GM18508 (cell line): ENCODE data around the gene FMNL2.
A peak's percentile ranks its signal among the peaks of the same experiment; 100 is the strongest.

Experiments
- ATAC-seq: cut with Tn5 transposase; IDR thresholded peaks from one replicate; pipeline ENCODE4 v1.9.1; 2021; ENCODE audit warnings: moderate number of reproducible peaks; ENCODE audit not compliant: insufficient read depth, unreplicated experiment

FMNL2 gene

DNA sequence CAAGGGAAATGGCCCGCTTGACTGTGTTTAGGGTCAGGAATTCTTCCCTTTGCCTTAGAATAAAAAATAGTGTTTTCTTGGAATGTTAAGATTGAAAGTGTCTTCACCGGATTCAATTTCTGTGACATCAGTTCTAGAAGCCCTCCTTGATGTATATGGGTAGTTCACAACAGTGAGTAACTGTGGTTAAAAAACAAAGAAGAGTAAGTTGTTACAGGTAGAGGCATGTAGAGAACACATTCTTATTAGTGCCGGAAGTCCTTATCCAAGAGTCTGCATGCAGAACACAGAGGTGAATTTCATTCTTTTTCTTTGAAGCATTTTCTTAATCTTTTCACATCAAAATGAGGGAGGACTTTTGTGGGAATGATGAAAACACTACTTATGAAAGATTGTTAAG lies 105.5 kb downstream of the FMNL2 start:
- no peak for ATAC-seq

DNA sequence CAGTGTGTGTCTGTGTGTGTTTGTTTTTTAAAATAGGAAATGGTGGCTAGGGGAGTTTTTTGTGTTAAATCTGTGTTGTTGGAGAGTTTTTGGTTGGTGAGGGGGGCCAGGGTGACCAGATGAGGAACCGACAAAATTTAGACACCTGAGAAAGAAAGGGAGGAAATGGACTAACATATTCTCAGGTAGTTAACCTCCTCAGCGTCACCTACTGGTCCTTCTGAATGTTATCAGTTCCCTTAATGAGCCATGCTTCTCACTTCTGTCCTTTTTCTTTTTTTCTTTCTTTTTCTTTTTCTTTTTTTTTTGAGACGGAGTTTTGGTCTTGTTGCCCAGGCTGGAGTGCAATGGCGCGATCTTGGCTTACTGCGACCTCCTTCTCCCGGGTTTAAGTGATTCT lies 107.0 kb downstream of the FMNL2 start:
- ATAC-seq, result no peak

DNA sequence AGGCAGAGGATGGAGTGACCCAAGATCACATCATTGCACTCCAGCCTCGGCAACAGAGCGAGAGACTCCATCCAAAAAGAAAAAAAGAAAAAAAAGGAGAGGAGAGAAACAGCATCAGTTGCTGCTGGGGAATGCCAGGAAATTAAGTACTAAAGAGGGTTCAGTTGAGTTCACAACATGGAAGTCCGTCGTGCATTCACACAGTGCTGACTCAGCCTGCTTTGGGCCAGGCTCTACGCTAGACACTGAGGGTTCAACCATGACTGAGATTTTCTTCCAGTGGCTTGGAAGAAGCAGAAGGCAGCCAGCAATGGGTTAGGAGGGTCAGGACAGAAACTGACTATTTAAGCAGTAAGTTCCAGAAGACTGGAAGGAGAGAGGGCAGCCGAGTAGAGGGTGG lies 108.8 kb downstream of the FMNL2 start:
- no peak for ATAC-seq

DNA sequence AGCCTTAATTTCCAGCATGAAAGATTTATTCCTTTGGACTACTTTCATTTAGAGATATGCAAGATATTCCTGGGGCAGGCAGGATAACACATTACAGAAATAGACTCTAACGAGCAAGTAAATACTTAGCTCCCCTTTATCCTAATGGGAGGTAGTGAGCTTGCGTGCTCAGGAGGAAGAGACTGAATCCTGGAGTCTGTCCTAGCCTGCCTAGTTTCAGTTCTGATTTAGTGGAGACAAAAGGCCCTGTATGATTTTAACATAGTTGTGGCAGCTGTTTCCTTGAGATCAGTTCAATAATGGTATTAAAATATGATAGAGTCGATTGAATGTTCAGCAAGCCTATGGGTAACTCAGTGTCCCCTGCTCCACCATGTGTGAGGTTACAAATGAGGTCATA lies 109.5 kb downstream of the FMNL2 start:
- no peak for ATAC-seq

DNA sequence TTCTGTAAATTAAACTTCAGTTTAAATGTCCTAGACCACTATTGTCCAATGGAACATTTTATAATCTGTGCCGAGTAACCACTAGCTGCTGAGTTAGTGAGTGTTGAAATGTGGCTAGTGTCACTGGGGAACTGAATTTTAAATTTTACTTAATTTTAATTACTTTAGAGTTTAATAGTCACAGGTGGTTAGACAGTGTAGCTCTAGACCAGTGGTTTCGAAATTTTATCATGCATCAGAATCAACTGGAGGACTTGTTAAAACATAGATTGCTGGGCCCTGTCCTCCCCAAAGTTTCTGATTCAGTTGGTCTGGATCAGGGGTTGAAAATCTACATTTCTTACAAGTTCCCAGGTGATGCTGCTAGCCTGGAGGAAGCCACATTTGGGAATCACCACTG lies 110.4 kb downstream of the FMNL2 start:
- no peak for ATAC-seq

DNA sequence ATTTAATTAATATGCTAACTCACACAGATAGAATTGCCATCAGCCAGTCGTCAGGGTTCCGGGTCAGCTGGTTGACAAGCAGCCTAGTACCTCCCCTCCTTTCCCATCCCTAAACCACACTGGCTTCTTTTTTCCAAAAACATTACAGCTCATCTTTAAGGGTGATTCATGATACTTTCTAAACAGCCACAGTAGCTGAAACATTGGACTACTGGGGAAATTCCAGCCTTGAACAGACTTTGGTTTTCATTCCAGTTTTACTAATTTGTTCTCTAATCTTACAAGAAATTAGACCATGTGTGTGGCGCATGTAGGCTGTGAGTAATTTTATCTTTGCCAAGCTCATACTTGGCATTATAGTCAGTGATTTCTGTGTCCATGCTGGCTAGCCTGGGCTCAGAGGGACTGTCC lies 110.8 kb downstream of the FMNL2 start:
- peak; percentile 57 for ATAC-seq

DNA sequence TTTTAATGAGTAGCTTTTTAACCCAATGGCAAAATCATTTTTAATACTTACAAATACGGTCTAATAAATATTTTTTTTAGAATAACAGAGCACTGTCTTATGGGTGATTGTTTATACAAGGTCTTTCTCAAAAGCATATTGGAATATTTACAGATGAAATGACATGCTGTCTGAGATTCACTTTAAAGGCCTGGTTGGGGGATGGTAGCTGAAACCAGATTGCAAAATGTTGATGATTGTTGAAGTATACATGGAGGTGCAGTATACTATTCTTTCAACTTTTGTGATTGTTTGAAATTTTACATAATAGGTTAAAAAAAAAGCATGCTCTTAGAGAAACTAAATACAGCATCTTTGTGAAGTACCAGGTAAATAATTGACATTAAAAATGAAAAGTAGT lies 111.2 kb downstream of the FMNL2 start:
- ATAC-seq, result no peak

DNA sequence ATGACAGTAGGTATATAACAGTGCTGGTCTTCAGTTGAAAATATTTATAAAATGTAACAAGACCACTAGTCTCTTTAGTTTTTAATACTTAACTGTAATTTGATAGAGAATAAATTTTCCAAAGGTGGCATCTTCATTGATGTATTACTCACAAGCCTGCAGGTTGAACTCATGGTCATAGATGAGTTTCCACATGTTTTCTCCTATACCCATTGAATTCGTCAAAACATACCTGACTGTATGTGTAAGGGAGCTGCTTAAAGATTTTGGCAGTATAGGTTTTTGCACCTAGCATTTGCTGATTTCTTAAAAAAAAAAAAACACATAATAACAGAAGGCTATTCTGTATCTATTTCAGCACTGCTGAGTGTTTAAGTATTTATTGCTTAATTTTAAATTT lies 112.9 kb downstream of the FMNL2 start:
- ATAC-seq, result no peak

DNA sequence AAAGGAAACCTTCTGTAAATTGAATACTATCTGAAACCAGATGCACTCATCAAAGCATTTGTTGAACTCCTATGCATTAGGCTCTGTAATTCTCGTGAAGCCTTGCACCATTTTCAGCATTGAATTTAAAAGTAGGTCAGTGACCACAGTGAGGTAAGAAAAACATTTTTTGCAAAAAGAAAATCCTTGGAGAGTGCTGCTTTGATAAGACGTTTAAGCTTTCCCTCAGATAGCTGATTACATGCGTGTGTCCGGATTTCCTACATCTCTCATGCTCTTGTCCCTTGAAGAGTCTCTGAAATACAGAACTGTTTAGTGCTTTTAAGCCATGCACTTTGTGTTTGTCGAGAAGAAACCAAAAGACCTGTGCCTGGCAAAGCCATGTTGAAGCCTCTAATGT lies 113.6 kb downstream of the FMNL2 start:
- ATAC-seq, result no peak

DNA sequence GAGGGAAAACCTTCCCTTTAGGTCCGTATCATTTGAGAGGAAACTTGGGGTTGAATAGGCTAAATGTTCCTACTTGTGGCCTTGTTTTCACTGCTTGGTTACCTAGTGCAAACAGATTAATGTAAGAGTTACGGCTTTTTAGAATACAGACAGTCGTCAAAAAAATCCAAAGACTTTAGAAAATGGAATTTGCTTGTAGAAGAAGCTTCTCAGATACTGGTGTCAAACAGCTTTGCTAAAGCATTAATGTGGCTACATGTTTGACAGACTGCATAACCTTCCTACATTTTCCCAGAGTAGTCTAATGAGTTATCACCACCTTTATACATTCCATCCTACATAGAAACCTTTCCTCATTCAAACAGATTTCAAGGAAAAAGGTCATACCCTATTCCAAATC lies 114.6 kb downstream of the FMNL2 start:
- ATAC-seq, result no peak

DNA sequence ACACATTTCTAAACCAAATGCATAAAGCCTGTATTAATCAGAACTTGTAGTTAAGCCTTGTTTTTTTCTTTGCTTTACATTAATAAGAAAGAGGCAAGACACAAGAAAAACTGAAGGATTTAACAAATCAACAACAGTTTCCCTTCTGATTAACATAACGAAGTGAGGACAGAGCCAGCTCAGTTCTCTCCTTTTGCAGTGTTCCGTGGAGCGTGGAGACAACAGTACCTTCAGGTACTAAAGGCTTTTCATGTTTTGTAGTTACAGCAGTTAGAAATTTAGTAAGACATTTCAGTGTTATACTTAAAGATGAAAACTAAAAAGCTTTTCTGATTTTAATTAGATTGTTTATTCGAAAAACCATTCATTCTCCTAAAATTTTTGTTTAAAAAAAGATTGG lies 115.2 kb downstream of the FMNL2 start:
- no peak for ATAC-seq

DNA sequence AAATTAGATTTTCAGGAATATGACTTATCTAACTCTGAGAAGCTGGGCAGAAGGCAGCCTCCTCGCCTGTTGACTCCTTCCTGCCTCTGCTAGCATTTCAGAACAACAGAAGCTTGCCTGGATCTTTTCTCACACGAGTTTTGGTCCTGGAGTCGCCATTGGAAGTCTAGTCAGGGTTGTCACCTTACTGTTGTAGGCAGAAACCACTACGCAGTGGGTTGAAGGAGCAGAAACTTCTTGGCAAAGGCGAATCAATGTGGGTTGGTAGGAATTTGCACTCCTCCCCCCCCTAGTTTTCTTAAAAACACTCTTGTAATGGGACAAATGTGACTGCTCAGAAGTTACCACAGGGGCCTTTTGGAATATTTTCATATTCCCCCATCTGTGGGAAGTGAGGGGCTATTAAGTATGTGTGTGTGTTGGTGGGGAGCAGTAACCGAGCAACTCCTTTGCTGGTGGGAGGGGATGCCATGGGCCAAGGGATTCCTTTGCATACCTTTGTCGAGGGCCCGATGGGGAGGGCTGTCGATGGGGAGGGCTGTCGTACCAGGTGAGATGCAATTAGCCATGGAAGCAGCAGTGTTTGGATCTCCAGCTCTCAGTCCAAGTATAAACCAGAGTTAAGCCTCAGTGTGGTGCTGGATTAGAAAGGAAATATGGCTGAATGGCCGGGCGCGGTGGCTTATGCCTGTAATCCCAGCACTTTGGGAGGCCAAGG lies 117.4 kb downstream of the FMNL2 start:
- ATAC-seq, result no peak

DNA sequence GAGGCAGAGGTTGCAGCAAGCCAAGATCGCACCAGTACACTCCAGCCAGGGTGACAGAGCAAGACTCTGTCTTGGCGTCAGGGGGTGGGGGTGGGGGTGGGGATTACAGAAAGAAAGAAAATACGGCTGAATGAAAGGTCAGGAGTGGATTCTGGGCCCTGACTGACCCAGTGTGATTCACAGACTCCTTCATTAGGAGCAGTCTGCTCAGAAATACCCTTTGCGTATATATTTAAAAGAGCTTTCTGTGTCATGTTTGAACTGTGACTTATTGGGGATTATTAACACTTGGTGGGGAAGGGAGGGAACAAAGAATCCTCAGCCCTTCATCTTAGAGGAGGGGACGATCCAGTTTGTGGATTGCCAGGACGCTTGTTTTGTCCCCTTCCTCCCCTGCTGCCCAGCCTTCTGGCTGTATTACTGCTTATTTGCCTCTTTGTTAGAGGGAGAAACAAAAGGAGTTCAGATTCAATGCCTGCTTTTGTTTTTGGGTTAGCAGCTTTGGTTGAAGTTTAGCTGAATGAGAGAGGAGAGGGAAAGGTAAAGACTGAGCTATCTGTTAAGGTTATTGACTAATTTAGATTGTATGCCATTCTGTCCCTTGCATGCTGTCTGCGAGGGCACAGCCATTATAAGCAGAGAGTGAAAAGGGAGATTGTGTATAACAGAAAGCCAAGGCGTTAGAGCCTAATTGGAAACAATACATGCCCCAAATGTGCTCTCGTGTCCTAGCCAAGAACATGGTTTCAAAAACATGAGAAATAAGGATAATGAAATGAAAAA lies 118.3 kb downstream of the FMNL2 start:
- ATAC-seq, result no peak

DNA sequence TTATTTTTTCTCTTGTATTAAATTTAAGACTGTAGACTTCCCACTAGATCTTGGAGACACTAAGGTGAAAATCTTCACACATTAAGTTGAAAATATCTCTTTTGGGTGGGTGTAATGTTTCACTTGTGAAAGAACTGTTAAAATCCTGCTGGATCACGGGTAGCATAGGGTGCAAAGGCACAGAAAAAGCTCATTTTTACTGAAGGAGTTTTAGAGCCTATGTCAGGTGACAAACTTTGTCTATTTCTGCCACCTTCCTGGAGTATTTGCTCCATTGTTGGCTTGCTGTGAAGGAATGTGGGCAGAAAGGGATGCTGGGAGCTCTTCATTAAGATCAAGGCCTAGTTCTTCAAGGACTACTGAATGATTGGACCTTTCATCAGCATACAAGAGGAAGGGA lies 119.4 kb downstream of the FMNL2 start:
- no peak for ATAC-seq

DNA sequence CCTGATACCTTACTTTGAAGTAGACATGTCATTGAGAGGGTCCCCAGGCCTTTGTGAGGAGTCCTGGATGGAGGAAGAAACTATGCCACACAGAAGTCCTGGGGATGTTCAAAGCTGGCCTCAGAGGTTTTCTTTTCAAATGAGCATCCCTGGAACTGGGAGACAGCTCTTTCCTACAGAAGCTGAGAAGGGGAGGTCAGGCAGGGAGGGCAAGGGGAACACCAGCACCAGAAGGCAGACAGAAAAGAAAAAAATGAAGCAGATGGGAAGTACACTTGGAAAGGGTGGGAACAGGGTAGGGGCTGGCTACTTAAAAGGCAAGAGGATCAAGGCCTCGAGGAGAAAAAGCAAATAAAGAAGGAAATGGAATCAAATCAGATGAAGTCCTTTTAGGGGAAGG lies 120.0 kb downstream of the FMNL2 start:
- no peak for ATAC-seq

DNA sequence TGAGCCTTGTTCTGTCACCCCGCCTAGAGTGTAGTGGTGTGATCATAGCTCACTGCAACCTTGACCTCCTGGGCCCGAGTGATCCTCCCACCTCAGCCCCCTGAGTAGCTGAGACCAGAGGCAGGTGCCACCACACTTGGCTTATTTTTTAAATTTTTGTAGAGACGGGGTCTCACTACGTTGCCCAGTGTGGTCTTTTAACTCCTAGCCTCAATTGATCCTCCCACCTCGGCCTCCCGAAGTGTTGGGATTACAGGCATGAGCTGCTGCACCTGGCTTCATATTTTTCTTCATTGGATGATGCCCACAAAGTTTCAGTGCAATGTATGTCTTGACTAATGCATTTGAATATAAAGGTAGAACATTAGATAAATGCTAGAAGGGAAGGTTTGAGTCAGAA lies 120.8 kb downstream of the FMNL2 start:
- ATAC-seq, result no peak

DNA sequence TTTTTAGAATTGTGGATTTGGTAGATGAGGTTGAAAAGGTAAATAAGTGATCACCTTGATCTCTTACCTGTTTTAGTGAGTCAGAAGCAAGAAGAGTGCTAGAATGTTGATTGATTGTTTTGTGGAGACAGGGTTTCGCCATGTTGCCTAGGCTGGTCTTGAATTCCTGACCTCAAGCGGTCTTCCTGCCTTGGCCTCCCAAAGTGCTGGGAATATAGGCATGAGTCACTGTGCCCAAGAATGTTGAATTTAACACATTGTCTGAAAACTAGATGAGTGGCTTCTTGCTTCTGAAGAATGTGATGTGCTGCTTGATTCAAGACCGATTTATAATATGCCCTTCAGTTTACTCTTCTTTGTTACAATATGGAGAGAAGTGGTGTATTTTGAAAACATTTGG lies 121.3 kb downstream of the FMNL2 start:
- ATAC-seq, result no peak

DNA sequence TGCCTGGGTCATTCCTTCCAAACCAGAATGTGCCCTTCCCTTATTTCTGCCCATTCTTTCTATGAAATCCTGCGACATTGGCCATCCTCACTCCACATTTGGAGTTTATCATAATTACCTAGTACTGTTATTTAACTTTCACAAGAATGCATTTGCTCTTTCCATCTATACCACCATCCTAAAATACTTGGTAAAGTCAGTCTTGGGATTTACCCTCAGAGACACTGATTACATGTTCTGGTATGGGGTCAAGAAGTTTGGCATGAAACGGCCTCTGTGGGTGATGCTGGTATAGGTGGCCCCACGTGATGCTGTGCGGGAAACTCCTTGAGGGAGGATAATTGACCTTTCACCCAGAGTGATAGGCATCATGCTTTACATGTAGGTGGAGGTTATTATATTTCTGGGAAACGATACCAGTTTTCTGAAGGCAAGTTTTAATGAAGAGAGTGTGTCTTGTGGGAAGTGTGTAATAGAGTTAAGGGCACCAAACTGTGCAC lies 123.5 kb downstream of the FMNL2 start:
- ATAC-seq, result no peak

DNA sequence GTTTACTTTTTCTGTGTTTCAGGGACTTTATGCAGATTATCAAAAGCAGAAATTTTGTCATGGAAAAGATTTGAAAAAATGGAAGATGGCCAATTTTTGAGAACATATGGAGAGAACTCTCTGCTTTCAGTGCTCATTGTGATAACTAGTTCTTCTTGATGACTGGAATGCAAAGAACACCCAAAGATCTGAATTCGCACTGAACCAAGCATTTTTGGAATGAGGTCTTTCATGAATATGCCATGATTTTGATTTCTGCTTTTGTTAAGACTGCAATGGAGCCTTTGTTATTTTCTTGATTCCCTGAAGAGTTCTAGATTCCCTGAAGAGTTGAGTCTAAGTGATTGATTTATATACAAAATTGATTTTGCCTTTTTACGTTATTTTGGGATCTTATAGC lies 124.1 kb downstream of the FMNL2 start:
- no peak for ATAC-seq

DNA sequence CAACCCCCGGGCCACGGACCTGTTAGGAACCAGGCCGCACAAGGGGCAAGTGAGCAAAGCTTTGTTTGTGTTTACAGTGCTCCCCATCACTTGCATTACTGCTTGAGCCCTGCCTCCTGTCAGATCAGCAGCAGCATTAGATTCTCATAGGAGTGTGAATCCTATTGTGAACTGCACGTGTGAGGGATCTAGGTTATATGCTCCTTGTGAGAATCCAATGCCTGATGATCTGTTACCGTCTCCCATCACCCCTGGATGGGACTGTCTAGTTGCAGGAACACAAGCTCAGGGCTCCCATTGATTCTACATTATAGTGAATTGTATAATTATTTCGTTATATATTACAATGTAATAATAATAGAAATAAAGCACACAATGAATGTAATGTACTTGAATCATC lies 125.6 kb downstream of the FMNL2 start:
- ATAC-seq, result no peak

DNA sequence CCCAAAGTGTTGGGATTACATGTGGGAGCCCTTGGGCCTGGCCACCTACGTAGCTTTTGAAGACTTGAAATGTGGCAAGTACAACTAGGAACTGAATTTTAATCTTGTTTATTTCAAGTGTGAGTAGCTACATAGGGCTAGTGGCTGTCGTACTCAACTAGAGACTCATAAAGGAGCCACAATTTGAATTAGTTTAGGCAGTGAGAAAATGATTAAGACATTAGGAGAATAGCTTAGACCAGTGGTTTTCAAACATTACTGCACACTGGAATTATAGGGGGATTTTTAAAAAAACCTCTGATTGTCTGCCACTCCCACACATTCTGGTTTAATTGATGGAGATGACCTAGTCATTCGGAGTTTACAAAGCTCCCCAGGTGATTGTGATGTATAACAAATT lies 127.1 kb downstream of the FMNL2 start:
- ATAC-seq, result no peak

DNA sequence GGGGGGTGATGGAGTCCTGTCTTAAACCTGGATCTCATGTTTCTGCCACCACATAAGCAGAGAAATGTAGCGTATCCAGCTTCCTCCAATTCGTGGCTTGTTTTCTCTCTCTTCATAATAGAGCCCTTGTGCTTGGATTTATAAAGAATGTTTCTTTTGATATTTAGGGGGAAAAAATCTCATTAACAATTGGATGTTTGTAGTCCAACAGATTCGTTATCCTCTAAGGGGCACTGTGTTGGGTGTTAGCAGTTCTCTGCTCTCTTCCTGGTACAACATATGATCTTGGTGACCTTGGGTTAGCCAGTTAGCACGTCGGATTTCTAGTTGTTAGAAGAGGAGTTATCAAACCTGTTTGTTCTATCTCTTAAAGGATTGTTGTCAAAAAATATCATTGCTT lies 127.8 kb downstream of the FMNL2 start:
- no peak for ATAC-seq
